ENCODE results near the gene SUGCT.
"Not testable (repeated sequence)": the region's sequence is repeated elsewhere in the genome, so short reads cannot be mapped to it uniquely, and the experiment has no call there.

Gene SUGCT

DNA sequence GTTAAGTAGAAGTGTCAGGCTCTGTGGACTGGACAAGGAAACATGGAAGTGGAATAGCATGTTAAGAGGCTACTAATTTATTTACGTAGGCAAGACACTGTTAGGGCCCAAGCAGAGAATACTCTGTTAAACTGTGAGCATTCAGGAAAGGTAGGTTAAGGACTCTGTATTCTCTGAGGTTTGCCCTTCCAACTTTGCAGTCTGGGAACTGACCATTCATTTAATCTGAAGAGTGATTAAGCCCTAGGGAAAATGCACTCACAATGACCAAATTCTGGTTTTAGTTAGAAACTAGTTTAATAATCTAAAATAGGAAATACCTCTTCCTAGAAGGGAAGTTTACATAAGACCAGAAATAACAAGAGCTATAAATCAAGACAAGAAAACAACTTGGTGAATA is 266.6 kb downstream of the SUGCT start:
- TF ChIP-seq, protein P1, sequence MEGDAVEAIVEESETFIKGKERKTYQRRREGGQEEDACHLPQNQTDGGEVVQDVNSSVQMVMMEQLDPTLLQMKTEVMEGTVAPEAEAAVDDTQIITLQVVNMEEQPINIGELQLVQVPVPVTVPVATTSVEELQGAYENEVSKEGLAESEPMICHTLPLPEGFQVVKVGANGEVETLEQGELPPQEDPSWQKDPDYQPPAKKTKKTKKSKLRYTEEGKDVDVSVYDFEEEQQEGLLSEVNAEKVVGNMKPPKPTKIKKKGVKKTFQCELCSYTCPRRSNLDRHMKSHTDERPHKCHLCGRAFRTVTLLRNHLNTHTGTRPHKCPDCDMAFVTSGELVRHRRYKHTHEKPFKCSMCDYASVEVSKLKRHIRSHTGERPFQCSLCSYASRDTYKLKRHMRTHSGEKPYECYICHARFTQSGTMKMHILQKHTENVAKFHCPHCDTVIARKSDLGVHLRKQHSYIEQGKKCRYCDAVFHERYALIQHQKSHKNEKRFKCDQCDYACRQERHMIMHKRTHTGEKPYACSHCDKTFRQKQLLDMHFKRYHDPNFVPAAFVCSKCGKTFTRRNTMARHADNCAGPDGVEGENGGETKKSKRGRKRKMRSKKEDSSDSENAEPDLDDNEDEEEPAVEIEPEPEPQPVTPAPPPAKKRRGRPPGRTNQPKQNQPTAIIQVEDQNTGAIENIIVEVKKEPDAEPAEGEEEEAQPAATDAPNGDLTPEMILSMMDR (conservative IDR thresholded peaks at IDR 0.05; ENCODE audit: low read depth, low read length) = no peak
- no peak overlapping the region for H3K4me3 ChIP-seq (ENCODE audit: low read length)
- no peak for DNase-seq (ENCODE audit: low read depth)

- H3K4me3 ChIP-seq (ENCODE audit: low read length) = no peak overlapping the region
- TF ChIP-seq, protein P1 (conservative IDR thresholded peaks at IDR 0.05; ENCODE audit: low read depth, low read length) = no peak
These were observed 267.9 kb downstream of the SUGCT start for GRCh38 chr7:40402661-40403060.

GRCh38 chr7:40403703-40404476 is 269.1 kb downstream of the SUGCT start:
- TF ChIP-seq, protein P1 (conservative IDR thresholded peaks at IDR 0.05; ENCODE audit: low read depth, low read length) = no peak
- no peak for DNase-seq (ENCODE audit: low read depth)
- H3K4me3 ChIP-seq (ENCODE audit: low read length) = no peak overlapping the region

More at GRCh38 chr7:40402661-40403060, 267.9 kb downstream of the SUGCT start:
- no peak for DNase-seq (ENCODE audit: low read depth)

- no peak for DNase-seq (ENCODE audit: low read depth)
- TF ChIP-seq, protein P1 (conservative IDR thresholded peaks at IDR 0.05; ENCODE audit: low read depth, low read length) = no peak
- no peak overlapping the region for H3K4me3 ChIP-seq (ENCODE audit: low read length)
These were observed 271.2 kb downstream of the SUGCT start for GRCh38 chr7:40405991-40406390.

DNA sequence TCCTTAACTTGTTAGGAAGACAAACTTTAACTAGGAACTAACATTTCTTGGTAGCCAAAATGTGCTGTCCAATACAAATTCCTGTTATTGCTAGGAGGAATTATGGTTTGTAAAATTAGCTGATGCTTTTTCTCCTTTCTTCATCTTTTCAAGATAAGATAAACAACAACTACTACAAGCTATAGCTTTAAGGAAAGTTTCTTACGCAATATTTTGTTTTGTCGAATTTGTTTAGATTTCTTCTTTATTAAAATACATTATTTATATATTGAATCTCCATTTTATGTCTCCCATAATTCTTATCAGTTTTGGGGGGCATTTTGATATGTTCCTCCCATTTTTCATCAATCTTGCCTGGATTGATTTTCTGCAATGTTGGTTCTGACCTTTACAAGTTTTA is 277.5 kb downstream of the SUGCT start:
- DNase-seq (ENCODE audit: low read depth) = no peak
- no peak overlapping the region for H3K4me3 ChIP-seq (ENCODE audit: low read length)
- TF ChIP-seq, protein P1 (conservative IDR thresholded peaks at IDR 0.05; ENCODE audit: low read depth, low read length) = no peak

DNA sequence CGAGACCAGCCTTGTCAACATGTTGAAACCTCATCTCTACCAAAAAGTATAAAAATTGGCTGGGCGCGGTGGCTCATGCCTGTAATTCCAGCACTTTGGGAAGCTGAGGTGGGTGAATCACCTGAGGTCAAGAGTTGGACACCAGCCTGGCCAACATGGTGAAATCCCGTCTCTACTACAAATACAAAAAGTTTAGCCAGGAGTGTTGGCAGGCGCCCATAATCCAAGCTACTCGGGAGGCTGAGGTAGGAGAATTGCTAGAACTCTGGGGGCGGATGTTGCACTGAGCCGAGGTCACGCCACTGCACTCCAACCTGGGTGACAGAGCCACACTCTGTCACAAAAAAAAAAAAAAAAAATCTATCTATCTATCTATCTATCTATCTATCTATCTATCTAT is 279.9 kb downstream of the SUGCT start:
- not testable (repeated sequence) for H3K4me3 ChIP-seq (ENCODE audit: low read length); DNase-seq (ENCODE audit: low read depth)

DNA sequence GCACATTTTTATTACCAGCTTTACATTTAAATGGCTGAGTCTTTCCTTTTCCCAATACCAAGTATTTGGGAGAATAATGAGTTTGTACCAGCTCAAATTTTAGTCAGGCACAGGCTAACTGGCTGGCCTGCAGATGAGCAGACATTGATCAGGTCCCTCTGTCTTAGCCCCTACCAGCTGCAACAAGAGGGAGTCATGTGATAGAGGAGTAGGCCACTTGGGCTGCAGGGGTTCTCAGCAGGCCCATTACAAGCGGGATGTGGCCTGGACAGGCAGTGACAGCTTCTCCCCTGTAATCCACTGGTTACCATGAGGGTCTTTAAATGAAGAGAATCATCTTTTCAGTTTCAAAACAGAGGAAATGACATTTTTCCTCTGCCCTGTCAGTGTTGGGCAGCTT is 283.6 kb downstream of the SUGCT start:
- DNase-seq (ENCODE audit: low read depth) = no peak
- TF ChIP-seq, protein P1 (conservative IDR thresholded peaks at IDR 0.05; ENCODE audit: low read depth, low read length) = no peak
- no peak overlapping the region for H3K4me3 ChIP-seq (ENCODE audit: low read length)

Measured in retinal pigment epithelial cell (primary cell).